Measurements from ENCODE around the gene LAMB2.

LAMB2 gene

DNA sequence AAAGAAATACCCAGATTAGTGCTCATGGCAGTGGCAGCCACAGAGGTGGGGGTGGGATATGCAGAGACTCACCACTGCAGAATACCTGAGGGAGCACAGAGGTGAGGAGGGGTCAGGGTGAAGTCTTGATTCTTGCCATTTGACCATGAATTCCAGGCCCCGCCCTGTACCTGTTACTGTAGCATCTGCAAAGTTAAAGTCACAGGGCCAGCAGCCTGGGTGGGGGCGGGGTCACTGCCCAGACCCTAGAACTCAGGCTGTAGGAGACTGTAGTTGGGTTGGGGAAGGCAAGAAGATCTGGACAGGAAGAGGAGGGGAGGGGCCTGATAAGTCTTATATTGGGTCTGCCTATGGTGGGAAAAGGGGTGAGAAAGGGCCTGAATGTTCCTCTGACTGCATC is 18.8 kb upstream of the LAMB2 start:
- Histone ChIP-seq H4K20me1 (ENCODE audit: insufficient read depth, low read length) (no peaks in the 10 kb centered on the region), H3K27me3 (ENCODE audit: low read depth, low read length) (no peaks in the 10 kb centered on the region), H3K9ac (ENCODE audit: low read length) (no peak overlapping the region), H2AFZ (ENCODE audit: low read depth, low read length) (no peak overlapping the region), H3K9me3 (ENCODE audit: insufficient read depth, low read length) (no peaks in the 10 kb centered on the region), H3K27ac (ENCODE audit: low read length) (no peak overlapping the region), H3K79me2 (ENCODE audit: low read length) (no peaks in the 10 kb centered on the region), H3K4me3 (ENCODE audit: low read length) (no peak overlapping the region), H3K36me3 (replicated peaks; ENCODE audit: low read depth, low read length) (no peaks in the 10 kb centered on the region), H3K4me2 (ENCODE audit: low read length) (no peak overlapping the region), H3K4me1 (ENCODE audit: low read length) (no peaks in the 10 kb centered on the region)
- no peak for TF ChIP-seq EZH2phosphoT487 (IDR thresholded peaks at IDR 0.05; ENCODE audit: low read depth)
- TF ChIP-seq, protein P1, sequence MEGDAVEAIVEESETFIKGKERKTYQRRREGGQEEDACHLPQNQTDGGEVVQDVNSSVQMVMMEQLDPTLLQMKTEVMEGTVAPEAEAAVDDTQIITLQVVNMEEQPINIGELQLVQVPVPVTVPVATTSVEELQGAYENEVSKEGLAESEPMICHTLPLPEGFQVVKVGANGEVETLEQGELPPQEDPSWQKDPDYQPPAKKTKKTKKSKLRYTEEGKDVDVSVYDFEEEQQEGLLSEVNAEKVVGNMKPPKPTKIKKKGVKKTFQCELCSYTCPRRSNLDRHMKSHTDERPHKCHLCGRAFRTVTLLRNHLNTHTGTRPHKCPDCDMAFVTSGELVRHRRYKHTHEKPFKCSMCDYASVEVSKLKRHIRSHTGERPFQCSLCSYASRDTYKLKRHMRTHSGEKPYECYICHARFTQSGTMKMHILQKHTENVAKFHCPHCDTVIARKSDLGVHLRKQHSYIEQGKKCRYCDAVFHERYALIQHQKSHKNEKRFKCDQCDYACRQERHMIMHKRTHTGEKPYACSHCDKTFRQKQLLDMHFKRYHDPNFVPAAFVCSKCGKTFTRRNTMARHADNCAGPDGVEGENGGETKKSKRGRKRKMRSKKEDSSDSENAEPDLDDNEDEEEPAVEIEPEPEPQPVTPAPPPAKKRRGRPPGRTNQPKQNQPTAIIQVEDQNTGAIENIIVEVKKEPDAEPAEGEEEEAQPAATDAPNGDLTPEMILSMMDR (IDR thresholded peaks at IDR 0.05; ENCODE audit: low read depth, low read length) = no peak

DNA sequence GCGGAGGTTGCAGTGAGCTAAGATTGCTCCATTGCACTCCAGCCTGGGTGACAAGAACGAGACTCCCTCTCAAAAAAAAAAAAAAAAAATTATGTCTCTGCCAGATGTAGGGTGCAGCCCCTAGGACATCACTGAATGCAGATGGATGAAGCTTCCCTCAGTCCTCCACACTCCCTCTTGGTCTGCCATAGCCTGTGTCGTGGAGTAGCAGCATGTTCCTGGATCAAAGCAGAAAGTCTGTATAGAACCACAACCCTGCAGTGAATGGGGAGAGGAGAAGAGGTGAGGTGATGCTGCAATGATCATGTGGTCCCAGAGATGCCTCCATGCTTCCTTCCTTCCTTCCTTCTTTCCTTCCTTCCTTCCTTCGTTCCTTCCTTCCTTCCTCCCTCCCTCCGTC is 15.3 kb upstream of the LAMB2 start:
- no peak overlapping the region for H3K9ac ChIP-seq (ENCODE audit: low read length)
- H3K4me2 ChIP-seq (ENCODE audit: low read length) = no peak overlapping the region
- no peaks in the 10 kb centered on the region for H4K20me1 ChIP-seq (ENCODE audit: insufficient read depth, low read length)
- H3K36me3 ChIP-seq (replicated peaks; ENCODE audit: low read depth, low read length) = no peaks in the 10 kb centered on the region
- no peaks in the 10 kb centered on the region for H3K27me3 ChIP-seq (ENCODE audit: low read depth, low read length)
- H3K4me1 ChIP-seq (ENCODE audit: low read length) = no peaks in the 10 kb centered on the region
- no peaks in the 10 kb centered on the region for H3K9me3 ChIP-seq (ENCODE audit: insufficient read depth, low read length)
- no peak overlapping the region for H3K4me3 ChIP-seq (ENCODE audit: low read length)
- H3K79me2 ChIP-seq (ENCODE audit: low read length) = no peaks in the 10 kb centered on the region
- H2AFZ ChIP-seq (ENCODE audit: low read depth, low read length) = no peak overlapping the region
- TF ChIP-seq, protein P1 (IDR thresholded peaks at IDR 0.05; ENCODE audit: low read depth, low read length) = no peak
- TF ChIP-seq EZH2phosphoT487 (IDR thresholded peaks at IDR 0.05; ENCODE audit: low read depth) = no peak
- H3K27ac ChIP-seq (ENCODE audit: low read length) = no peak overlapping the region

DNA sequence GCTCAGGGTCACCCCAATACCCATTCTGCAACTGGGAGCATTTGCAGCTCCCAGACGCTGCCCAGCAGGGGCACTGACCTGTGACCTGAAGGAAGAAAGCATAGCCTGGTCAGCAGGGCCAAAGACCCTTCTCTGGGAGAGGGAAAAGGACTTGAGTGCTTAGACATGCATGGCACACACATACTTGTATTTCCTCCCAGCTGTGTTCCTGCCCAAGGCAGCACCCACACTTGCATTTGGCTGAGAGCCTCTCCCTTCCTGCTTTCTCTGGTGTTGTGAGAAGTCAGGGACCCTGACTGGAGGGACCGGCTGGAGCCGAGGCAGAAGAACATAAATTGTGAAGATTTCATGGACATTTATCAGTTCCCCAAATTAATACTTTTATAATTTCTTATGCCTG is 7.2 kb upstream of the LAMB2 start:
- Histone ChIP-seq H3K27ac (ENCODE audit: low read length) (no peak overlapping the region), H4K20me1 (ENCODE audit: insufficient read depth, low read length) (no peaks in the 10 kb centered on the region), H3K9ac (ENCODE audit: low read length) (no peak overlapping the region), H3K36me3 (replicated peaks; ENCODE audit: low read depth, low read length) (no peaks in the 10 kb centered on the region), H3K4me1 (ENCODE audit: low read length) (no peaks in the 10 kb centered on the region), H3K79me2 (ENCODE audit: low read length) (no peaks in the 10 kb centered on the region), H3K4me3 (ENCODE audit: low read length) (no peak overlapping the region), H3K4me2 (ENCODE audit: low read length) (no peak overlapping the region), H2AFZ (ENCODE audit: low read depth, low read length) (no peak overlapping the region), H3K27me3 (ENCODE audit: low read depth, low read length) (peaks cover 12% of the 10 kb centered on the region), H3K9me3 (ENCODE audit: insufficient read depth, low read length) (no peaks in the 10 kb centered on the region)
- no peak for TF ChIP-seq EZH2phosphoT487 (IDR thresholded peaks at IDR 0.05; ENCODE audit: low read depth)
- TF ChIP-seq, protein P1 (IDR thresholded peaks at IDR 0.05; ENCODE audit: low read depth, low read length) = no peak

DNA sequence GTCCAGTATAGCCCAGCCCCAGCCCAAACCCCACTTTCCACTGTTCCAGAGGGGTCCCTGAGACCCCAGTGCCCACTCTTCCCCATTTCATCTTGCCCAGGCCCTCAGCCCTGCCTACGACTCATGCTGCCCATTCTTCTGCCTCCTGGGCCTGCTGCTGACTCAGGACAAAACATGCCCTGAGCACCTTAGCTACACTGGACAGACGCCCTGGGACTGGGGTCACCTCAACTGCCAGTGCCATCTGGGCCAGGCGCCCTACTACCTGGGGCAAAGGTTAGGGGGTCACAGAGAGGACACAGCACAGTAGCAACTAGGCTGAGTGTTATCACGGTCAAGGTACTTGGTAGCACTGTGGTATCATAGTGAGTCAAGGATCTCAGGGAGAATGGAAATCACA is 2.6 kb upstream of the LAMB2 start:
- Histone ChIP-seq H3K9me3 (ENCODE audit: insufficient read depth, low read length) (no peaks in the 10 kb centered on the region), H2AFZ (ENCODE audit: low read depth, low read length) (no peak overlapping the region), H4K20me1 (ENCODE audit: insufficient read depth, low read length) (no peaks in the 10 kb centered on the region), H3K4me2 (ENCODE audit: low read length) (no peak overlapping the region), H3K79me2 (ENCODE audit: low read length) (no peaks in the 10 kb centered on the region), H3K4me3 (ENCODE audit: low read length) (no peak overlapping the region), H3K36me3 (replicated peaks; ENCODE audit: low read depth, low read length) (no peaks in the 10 kb centered on the region), H3K27ac (ENCODE audit: low read length) (no peak overlapping the region), H3K9ac (ENCODE audit: low read length) (no peak overlapping the region), H3K4me1 (ENCODE audit: low read length) (no peaks in the 10 kb centered on the region), H3K27me3 (ENCODE audit: low read depth, low read length) (peaks cover 12% of the 10 kb centered on the region)
- TF ChIP-seq EZH2phosphoT487 (IDR thresholded peaks at IDR 0.05; ENCODE audit: low read depth) = no peak
- TF ChIP-seq, protein P1 (IDR thresholded peaks at IDR 0.05; ENCODE audit: low read depth, low read length) = no peak

Data from OCI-LY3 (cell line).